Endothelial cell of umbilical vein (primary cell): Measurements from ENCODE around the gene PLXNB3. TPM values are rescaled to one million over a fixed set of nuclear protein-coding genes. Genes with fewer than 3 reads are reported as not detected.
A peak's percentile ranks its signal among the peaks of the same experiment; 100 is the strongest.

Experiments
- BruUV-seq: library from RNA; stranded (reverse); fragments of 400-500 nt; replicated peaks from 2 replicates; lab custom pipeline; 2021; lab: Mats Ljungman, UMichigan
- CTCF ChIA-PET: fragments of 300-600, 350-600 bp; sonication (Branson Sonifier 250); formaldehyde crosslinking; loops from one replicate; lab custom pipeline; 2021; ENCODE audit warnings: antibody characterized with exemption, inconsistent platforms; lab: Charles Lee
- POLR2A ChIA-PET: fragments of 300-600, 350-600 bp; sonication (Branson Sonifier 250); formaldehyde crosslinking; loops from one replicate; lab custom pipeline; 2021; ENCODE audit warnings: antibody characterized with exemption, inconsistent platforms; lab: Charles Lee
- DNase-seq: peaks from one replicate; pipeline ENCODE4 v3.0.0-alpha.2; 2011; ENCODE audit warnings: low read depth, low spot score
- FAIRE-seq: peaks from 2 replicates; lab custom pipeline; 2011; peaks lifted over from hg19 to GRCh38; lab: Jason Lieb, UNC
- H2AFZ ChIP-seq: 2 replicates; pipeline ENCODE4 v1.6.0; 2012; ENCODE audit warnings: low read depth, low read length, control low read depth, inconsistent platforms
- H3K27ac ChIP-seq: 2 replicates; pipeline ENCODE4 v1.5.1; 2011; ENCODE audit warnings: low read depth, mild to moderate bottlenecking, control low read depth, low read length, moderate library complexity; ENCODE audit not compliant: insufficient read depth
- H3K27me3 ChIP-seq, 2 experiments: 2 replicates each; pipeline versions ENCODE4 v1.6.0 to v1.6.1; 2011; ENCODE audit warnings: low read length in 2 of 2, mixed read lengths in 1 of 2; ENCODE audit not compliant: control insufficient read depth in 2 of 2, insufficient read depth in 2 of 2
- H3K36me3 ChIP-seq, 2 experiments: 2 replicates in 1 of 2; 3 replicates in 1 of 2; pipeline ENCODE4 v1.5.1; 2011; ENCODE audit warnings: low read length in 2 of 2, mild to moderate bottlenecking in 1 of 2, moderate library complexity in 1 of 2; ENCODE audit not compliant: control insufficient read depth in 2 of 2, insufficient read depth in 2 of 2; ENCODE audit errors: extremely low read depth in 1 of 2
- H3K4me1 ChIP-seq: 3 replicates; pipeline ENCODE4 v1.5.1; 2011; ENCODE audit warnings: mild to moderate bottlenecking, low read length; ENCODE audit not compliant: control insufficient read depth, insufficient read depth; ENCODE audit errors: extremely low read depth
- H3K4me2 ChIP-seq: 2 replicates; pipeline ENCODE4 v1.6.1; 2011; ENCODE audit warnings: low read length, control low read depth, mixed read lengths; ENCODE audit not compliant: insufficient read depth
- H3K4me3 ChIP-seq, 3 experiments: fragments of 200-600 bp in 1 of 3; sonication (generic), shearing (Covaris generic) in 1 of 3; replicated peaks in 1 of 3; 2 replicates each; pipeline ENCODE4 v1.5.1; 2011 to 2016; ENCODE audit warnings: control low read depth in 3 of 3, low read length in 3 of 3, mild to moderate bottlenecking in 2 of 3, inconsistent platforms in 1 of 3, low read depth in 1 of 3, moderate library complexity in 1 of 3; ENCODE audit not compliant: insufficient read depth in 1 of 3
- H3K79me2 ChIP-seq: 2 replicates; pipeline ENCODE4 v1.6.0; 2012; ENCODE audit warnings: low read length, inconsistent platforms; ENCODE audit not compliant: control insufficient read depth, insufficient read depth
- H3K9ac ChIP-seq: replicated peaks from 2 replicates; pipeline ENCODE3; 2011; ENCODE audit warnings: low read length, control low read depth; ENCODE audit not compliant: insufficient read depth; ENCODE audit errors: extremely low read depth
- H3K9me1 ChIP-seq: replicated peaks from 3 replicates; pipeline ENCODE4 v1.6.0; 2011; ENCODE audit warnings: mild to moderate bottlenecking, low read length; ENCODE audit not compliant: control insufficient read depth, insufficient read depth; ENCODE audit errors: extremely low read depth
- H3K9me3 ChIP-seq: replicated peaks from 2 replicates; pipeline ENCODE4 v1.5.1; 2012; ENCODE audit warnings: low read length, inconsistent platforms; ENCODE audit not compliant: control insufficient read depth, insufficient read depth
- H4K20me1 ChIP-seq: replicated peaks from 2 replicates; pipeline ENCODE3; 2011; ENCODE audit warnings: mild to moderate bottlenecking, low read length; ENCODE audit not compliant: control insufficient read depth, insufficient read depth; ENCODE audit errors: extremely low read depth
- CTCF ChIP-seq, 2 donors: IDR thresholded peaks; 1 replicate in 1 of 2; 2 replicates in 1 of 2; pipeline ENCODE4 v1.5.1; 2011; ENCODE audit warnings: low read length in 2 of 2, mild to moderate bottlenecking in 2 of 2, moderate library complexity in 2 of 2, control low read depth in 1 of 2, inconsistent platforms in 1 of 2, low read depth in 1 of 2; ENCODE audit not compliant: insufficient read depth in 1 of 2; ENCODE audit errors: extremely low read depth in 1 of 2
- EZH2 ChIP-seq: IDR thresholded peaks from 2 replicates; pipeline ENCODE4 v1.6.1; 2012; ENCODE audit warnings: borderline replicate concordance, low read depth, mild to moderate bottlenecking, moderate library complexity, low read length, inconsistent platforms; ENCODE audit not compliant: severe bottlenecking
- FOS ChIP-seq: IDR thresholded peaks from 2 replicates; pipeline ENCODE4 v1.6.1; 2011; ENCODE audit warnings: mild to moderate bottlenecking, low read length, moderate library complexity, borderline replicate concordance; ENCODE audit not compliant: insufficient read depth
- GATA2 ChIP-seq: IDR thresholded peaks from 2 replicates; pipeline ENCODE4 v1.7.0; 2011; ENCODE audit warnings: low read depth, mild to moderate bottlenecking, moderate library complexity, mixed read lengths, low read length; ENCODE audit not compliant: insufficient read length, insufficient read depth
- JUN ChIP-seq: IDR thresholded peaks from 2 replicates; pipeline ENCODE4 v1.6.1; 2011; ENCODE audit warnings: borderline replicate concordance, low read depth; ENCODE audit not compliant: insufficient read length, insufficient read depth
- MAX ChIP-seq: IDR thresholded peaks from 2 replicates; pipeline ENCODE4 v1.6.1; 2011; ENCODE audit not compliant: insufficient read depth, insufficient read length
- MYC ChIP-seq: IDR thresholded peaks from one replicate; pipeline ENCODE4 v1.6.1; 2011; ENCODE audit warnings: mild to moderate bottlenecking, low read depth, low read length
- POLR2A ChIP-seq: IDR thresholded peaks from 2 replicates; pipeline ENCODE4 v1.6.1; 2012; ENCODE audit warnings: low read depth, mild to moderate bottlenecking, control low read depth, low read length
- POLR2AphosphoS5 ChIP-seq: IDR thresholded peaks from 2 replicates; pipeline ENCODE4 v1.6.1; 2012; ENCODE audit warnings: low read depth, mild to moderate bottlenecking, control low read depth, low read length, moderate library complexity; ENCODE audit not compliant: insufficient read depth
- dilution Hi-C: fragments of 300-500 bp; cut with MboI; formaldehyde crosslinking; loops from one replicate; pipeline ENCODE4 v1.15.0; 2019; ENCODE audit warnings: low sequenced_read_pairs; ENCODE audit not compliant: extremely low pct_ligation_motif_present
- intact Hi-C: fragments of 100-400 bp; cut with micrococcal nuclease; formaldehyde crosslinking; loops from one replicate; pipeline ENCODE4 v1.10.0; 2022
- polyA plus RNA-seq, 4 experiments: library from polyadenylated mRNA; depleted of rRNA in 3 of 4; stranded (reverse) in 3 of 4; unstranded in 1 of 4; fragments of >200 nt; gene quantifications; 2 replicates each; pipeline versions ENCODE4 v1.2.1 to v1.2.3, GENCODE V29; 2011 to 2012; ENCODE audit warnings: missing spikeins in 1 of 4
- total RNA-seq: library from RNA; stranded (reverse); gene quantifications from 2 replicates; pipeline ENCODE4 v1.2.3, GENCODE V29; 2021

The PLXNB3 gene
- total and polyA plus RNA-seq, 2 donors (not counting 3 experiments of a cell fraction or from before 2014, with no cell fraction given): 19.0 to 31.4 TPM

- FAIRE-seq (peak; percentile 57), DNase-seq (peak; percentile 23)
- Histone ChIP-seq H3K4me3 (peak overlapping the region in 1 of 3 experiments; percentile 35), H3K4me1 (peaks cover 4% of the 10 kb centered on the region), H3K27ac (no peak overlapping the region), H3K79me2 (no peaks in the 10 kb centered on the region), H4K20me1 (no peaks in the 10 kb centered on the region), H2AFZ (peak overlapping the region; percentile 54), H3K9me1 (no peaks in the 10 kb centered on the region), H3K27me3 (no peaks in the 10 kb centered on the region), H3K4me2 (peak overlapping the region; percentile 42), H3K9me3 (no peaks in the 10 kb centered on the region), H3K9ac (no peak overlapping the region), H3K36me3 (no peaks in the 10 kb centered on the region)
- CTCF ChIA-PET: interaction anchor here (0.6 to 1.0 kb wide), 3 partner anchors 8 to 130 kb away, joined by 3 to 4 read pairs (median 4); no protein-coding TSS in a partner anchor
- POLR2A ChIA-PET: no interaction called here
- intact Hi-C loops: loop anchor here (10.0 kb wide), 1 partner anchor 66 kb away; the partner anchor contains the start of gene L1CAM
- dilution Hi-C loops: no loop called here
- no TSS peak for BruUV-seq
- TF ChIP-seq FOS (no peak), GATA2 (no peak), CTCF (IDR thresholded peaks at IDR 0.05; ENCODE audit: extremely low read depth in 1 of 2, insufficient read depth in 1 of 2, low read depth in 1 of 2, low read length in 2 of 2) (no peak), POLR2A (no peak), POLR2AphosphoS5 (no peak), MYC (no peak), EZH2 (no peak), MAX (no peak), JUN (no peak)
These were observed 54.7 kb downstream of the PLXNB3 start for GRCh38 chrX:153818571-153819383.
